Measurements from ENCODE around the gene LRRC28.

The LRRC28 gene

GRCh38 chr15:99305761-99306505 lies 54.7 kb downstream of the LRRC28 start:
- DNase-seq (ENCODE audit: low read depth in 2 of 3, low spot score in 2 of 3) = no peak

- DNase-seq (ENCODE audit: low read depth in 2 of 3, low spot score in 2 of 3) = no peak
These were observed 55.5 kb downstream of the LRRC28 start for GRCh38 chr15:99306694-99307338.

GRCh38 chr15:99307735-99308134 lies 56.5 kb downstream of the LRRC28 start:
- DNase-seq (ENCODE audit: low read depth in 2 of 3, low spot score in 2 of 3) = no peak

DNA sequence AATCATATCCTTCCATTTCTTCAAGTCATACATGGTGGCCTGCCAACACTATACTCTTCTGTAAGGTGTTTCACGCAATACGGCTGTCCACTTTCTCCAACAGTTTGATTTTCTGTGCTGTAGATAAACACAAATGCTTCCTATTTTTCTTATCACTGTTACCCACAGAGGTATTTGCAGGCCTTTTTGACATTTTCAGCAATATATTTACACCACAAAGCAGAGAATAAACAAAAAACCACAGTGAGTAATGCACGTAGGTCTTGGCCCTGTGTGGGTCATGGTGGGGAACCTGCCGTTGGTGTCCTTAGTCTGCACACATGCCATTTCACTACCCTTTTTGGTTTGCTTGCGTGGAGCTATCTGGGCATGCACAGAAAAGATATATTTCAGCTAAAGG lies 59.5 kb downstream of the LRRC28 start:
- no peak for DNase-seq (ENCODE audit: low read depth in 2 of 3, low spot score in 2 of 3)

DNA sequence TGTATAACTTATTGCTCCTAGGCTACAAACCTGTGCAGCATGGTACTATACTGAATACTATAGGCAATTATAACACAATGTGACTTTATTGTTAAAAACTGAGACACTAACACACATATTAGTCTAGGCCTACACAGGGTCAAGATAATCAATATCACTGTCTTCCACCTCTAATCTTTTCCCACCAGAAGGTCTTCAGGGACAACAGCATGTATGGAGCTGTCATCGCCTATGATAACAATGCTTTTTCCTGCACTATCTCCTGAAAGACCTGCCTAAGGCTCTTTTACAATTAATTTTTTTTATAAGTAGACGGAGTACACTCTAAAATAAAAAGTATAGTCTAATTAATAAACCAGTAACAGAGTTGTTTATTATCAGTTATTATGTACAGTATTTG lies 60.9 kb downstream of the LRRC28 start:
- no peak for DNase-seq (ENCODE audit: low read depth in 2 of 3, low spot score in 2 of 3)

GRCh38 chr15:99312794-99313193 lies 61.5 kb downstream of the LRRC28 start:
- no peak for DNase-seq (ENCODE audit: low read depth in 2 of 3, low spot score in 2 of 3)

GRCh38 chr15:99315636-99316035 lies 64.4 kb downstream of the LRRC28 start:
- no peak for DNase-seq (ENCODE audit: low read depth in 2 of 3, low spot score in 2 of 3)

DNA sequence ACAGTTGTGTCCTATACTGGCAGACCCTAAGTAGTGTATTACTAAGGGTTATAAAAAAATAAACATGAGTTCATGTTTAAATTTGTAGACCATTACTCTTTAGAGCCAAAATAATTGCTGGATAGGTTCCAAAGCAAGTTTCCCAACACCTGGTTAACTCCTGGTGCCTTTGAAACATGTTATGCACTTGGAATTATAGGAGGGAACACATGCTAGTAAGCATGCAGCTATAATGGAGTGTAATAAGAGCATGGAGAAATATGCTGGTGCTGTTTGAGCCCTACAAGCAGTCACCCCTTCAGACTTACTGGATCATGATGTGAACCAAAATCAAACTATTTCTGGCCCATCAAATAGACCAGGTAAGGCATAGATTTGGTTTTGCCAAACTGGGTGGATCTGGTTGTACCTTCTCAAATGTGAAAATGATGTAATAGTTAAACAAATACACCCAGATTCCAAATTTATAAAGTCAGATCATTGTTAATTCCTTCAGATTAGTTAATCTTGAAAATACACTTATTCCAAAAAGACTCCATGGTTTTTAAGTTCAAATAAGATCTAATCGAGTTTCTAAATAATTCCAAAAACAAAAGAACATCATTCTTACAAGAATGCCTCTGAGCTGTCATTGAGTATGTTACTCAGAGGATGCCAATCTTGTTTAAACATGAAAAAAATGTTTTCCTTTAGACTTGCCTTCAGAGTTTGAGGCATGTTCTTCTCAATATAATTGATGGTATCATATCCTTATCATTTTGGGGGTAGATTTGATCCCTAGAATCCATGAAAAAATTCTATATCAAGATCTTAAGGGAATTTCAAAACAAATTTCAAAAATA lies 69.3 kb downstream of the LRRC28 start:
- no peak for DNase-seq (ENCODE audit: low read depth in 2 of 3, low spot score in 2 of 3)

DNA sequence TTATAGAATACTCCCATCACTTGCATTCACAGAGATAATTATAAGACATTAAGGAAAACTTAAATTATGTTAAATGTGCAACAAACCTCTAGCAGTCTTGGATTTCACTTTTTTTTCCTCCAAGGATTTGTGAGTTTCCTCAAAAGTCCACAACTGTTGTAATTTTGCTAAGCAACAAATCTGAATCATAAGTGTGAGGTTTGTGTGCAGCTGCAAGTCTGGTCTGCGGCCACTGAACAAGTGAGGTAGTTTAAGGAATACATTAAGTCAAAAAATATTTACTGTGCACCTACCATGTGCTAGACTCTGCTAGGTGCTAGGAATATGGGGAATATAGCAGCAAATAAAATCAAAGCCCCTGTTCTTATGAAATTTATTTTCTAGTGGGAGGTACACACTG lies 70.2 kb downstream of the LRRC28 start:
- no peak for DNase-seq (ENCODE audit: low read depth in 2 of 3, low spot score in 2 of 3)

GRCh38 chr15:99322643-99323405 lies 71.5 kb downstream of the LRRC28 start:
- DNase-seq (ENCODE audit: low read depth in 2 of 3, low spot score in 2 of 3) = no peak

- DNase-seq (ENCODE audit: low read depth in 2 of 3, low spot score in 2 of 3) = no peak
These were observed 72.9 kb downstream of the LRRC28 start for GRCh38 chr15:99324082-99324620.

DNA sequence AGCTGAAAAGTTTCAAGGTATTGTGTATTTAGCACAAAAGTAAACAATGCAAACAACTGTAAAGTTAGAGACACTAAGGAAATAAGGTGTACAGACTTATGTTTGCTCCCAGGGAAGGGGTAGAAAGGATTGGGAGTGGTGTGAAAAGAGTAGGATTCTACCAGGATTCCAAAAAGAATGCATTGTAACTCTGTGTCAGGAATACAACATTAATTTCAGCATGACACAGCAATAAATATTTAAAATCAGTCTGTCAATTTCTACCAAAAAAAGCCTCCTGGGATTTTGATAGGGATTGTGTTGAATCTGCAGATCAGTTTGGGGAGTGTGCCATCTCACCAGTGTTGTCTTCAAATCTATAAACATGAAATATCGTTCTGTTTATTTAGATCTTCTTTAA lies 73.4 kb downstream of the LRRC28 start:
- no peak for DNase-seq (ENCODE audit: low read depth in 2 of 3, low spot score in 2 of 3)

DNA sequence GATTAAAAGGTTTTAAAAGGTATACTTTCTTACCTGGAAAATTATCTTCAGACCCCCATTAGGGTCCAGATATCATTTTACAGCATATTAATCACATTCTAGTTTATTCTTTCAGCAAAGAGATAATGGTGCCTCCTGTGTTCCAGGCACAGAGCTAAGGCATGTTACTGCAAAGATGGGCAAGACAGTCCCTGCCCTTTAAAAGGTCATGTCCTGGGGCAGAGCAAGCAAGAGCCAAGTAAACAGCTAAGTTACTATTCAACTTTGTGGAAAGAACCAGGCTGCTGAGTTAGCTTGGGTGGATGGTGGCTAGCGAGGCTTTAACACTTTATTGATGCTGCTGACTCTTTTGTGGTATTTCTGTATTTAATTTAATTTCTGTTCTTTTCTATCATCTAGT lies 75.0 kb downstream of the LRRC28 start:
- DNase-seq (ENCODE audit: low read depth in 2 of 3, low spot score in 2 of 3) = no peak

GRCh38 chr15:99328106-99329072 lies 77.1 kb downstream of the LRRC28 start:
- DNase-seq (ENCODE audit: low read depth in 2 of 3, low spot score in 2 of 3) = no peak

- no peak for DNase-seq (ENCODE audit: low read depth in 2 of 3, low spot score in 2 of 3)
These were observed 80.1 kb downstream of the LRRC28 start for GRCh38 chr15:99331381-99331780.

DNA sequence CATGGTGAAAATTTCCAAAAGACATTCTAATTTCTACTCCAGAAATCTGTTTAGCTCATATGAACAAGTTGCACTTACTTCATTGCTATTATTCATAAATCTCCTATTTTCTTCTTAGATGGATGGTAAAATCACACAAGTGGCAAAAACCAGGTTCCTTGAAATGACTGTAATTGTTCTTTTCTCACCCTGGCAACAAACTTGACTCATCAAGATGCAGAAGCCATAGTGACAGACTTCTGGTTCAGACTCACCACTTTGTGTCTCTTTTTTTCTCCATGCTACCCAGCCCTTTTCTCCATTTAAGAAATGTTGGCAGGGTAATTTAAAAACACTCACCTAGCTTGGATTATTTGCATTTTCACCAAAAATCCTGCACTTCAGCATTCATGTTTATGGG lies 82.1 kb downstream of the LRRC28 start:
- DNase-seq (ENCODE audit: low read depth in 2 of 3, low spot score in 2 of 3) = no peak

- no peak for DNase-seq (ENCODE audit: low read depth in 2 of 3, low spot score in 2 of 3)
These were observed 82.7 kb downstream of the LRRC28 start for GRCh38 chr15:99333981-99334380.

- DNase-seq (ENCODE audit: low read depth in 2 of 3, low spot score in 2 of 3) = no peak
These were observed 84.2 kb downstream of the LRRC28 start for GRCh38 chr15:99335508-99335907.

- no peak for DNase-seq (ENCODE audit: low read depth in 2 of 3, low spot score in 2 of 3)
These were observed 85.5 kb downstream of the LRRC28 start for GRCh38 chr15:99336794-99337193.

DNA sequence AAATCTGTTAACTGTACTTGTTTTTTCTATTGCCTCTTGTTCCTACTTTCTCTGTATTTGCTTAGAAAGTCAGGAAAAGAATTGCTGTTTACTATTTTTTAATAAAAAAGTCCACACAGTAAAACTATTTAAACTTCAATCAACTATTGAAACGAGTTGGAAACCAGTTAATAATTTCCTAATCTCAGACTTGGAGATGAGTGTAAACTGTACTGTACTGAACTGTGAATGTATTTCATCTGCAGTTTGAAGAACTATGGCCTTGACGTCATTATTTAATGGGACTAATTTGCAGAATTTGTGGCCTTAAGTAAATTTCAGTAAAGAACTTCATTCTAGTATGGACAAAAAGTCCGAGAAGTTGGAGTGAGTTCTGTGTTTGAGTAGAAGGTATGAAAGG lies 89.1 kb downstream of the LRRC28 start:
- DNase-seq (ENCODE audit: low read depth in 2 of 3, low spot score in 2 of 3) = no peak
